Measurements from ENCODE around the gene PSKH1.
A peak's percentile ranks its signal among the peaks of the same experiment; 100 is the strongest.
"Not testable (repeated sequence)": the region's sequence is repeated elsewhere in the genome, so short reads cannot be mapped to it uniquely, and the experiment has no call there.

Gene PSKH1

DNA sequence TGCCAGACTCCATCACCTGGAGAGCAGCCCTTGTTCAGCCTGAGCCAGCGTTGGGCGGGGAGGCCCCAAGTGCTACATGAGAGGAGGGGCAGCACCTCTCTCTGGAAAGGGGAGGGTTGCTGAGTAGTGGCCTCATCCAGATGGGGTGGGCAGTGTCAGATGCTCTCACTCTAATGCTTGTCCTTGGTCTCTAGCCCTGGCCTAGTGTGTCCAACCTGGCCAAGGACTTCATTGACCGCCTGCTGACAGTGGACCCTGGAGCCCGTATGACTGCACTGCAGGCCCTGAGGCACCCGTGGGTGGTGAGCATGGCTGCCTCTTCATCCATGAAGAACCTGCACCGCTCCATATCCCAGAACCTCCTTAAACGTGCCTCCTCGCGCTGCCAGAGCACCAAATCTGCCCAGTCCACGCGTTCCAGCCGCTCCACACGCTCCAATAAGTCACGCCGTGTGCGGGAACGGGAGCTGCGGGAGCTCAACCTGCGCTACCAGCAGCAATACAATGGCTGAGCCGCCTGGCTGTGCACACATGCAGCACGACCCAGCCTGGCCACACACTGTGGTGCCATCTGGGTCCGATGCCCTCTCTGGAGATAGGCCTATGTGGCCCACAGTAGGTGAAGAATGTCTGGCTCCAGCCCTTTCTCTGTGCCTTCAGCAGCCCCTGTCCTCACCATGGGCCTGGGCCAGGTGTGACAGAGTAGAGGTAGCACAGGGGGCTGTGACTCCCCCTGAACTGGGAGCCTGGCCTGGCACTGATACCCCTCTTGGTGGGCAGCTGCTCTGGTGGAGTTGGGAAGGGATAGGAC lies 34.3 kb downstream of the PSKH1 start:
- DNase-seq = no peak

DNA sequence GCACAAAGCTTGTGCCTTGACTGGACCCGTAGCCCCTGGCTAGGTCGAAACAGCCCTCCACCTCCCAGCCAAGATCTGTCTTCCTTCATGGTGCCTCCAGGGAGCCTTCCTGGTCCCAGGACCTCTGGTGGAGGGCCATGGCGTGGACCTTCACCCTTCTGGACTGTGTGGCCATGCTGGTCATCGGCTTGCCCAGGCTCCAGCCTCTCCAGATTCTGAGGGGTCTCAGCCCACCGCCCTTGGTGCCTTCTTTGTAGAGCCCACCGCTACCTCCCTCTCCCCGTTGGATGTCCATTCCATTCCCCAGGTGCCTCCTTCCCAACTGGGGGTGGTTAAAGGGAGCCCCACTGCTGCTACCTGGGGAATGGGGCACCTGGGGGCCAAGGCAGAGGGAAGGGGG lies 35.1 kb downstream of the PSKH1 start:
- DNase-seq = no peak

DNA sequence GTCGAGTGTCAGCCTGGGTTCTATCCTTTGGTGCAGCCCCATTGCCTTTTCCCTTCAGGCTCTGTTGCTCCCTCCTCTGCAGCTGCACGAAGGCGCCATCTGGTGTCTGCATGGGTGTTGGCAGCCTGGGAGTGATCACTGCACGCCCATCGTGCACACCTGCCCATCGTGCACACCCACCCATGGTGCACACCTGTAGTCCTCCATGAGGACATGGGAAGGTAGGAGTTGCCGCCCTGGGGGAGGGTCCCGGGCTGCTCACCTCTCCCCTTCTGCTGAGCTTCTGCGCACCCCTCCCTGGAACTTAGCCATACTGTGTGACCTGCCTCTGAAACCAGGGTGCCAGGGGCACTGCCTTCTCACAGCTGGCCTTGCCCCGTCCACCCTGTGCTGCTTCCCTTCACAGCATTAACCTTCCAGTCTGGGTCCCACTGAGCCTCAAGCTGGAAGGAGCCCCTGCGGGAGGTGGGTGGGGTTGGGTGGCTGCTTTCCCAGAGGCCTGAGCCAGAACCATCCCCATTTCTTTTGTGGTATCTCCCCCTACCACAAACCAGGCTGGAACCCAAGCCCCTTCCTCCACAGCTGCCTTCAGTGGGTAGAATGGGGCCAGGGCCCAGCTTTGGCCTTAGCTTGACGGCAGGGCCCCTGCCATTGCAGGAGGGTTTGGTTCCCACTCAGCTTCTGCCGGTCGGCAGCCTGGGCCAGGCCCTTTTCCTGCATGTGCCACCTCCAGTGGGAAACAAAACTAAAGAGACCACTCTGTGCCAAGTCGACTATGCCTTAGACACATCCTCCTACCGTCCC lies 35.7 kb downstream of the PSKH1 start:
- peak; percentile 64 for DNase-seq

DNA sequence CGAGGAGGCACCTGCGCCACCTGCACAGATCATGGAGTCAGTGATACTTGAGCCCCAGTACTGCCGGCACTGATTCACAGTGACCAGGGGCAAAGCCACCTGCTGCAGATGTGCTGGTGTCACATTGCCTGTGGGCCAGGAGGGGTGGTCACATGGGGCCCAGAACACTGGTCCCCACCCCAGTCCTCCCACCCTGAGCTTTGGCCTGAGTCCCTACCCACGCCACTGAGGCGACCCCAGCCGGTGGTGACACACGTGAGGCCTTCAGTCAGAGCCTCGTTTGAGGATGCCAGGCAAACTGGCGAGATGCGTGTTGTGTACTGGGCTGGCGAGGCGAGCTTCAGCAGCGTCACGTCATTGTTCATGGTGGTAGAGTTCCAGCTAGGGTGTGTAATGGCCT lies 37.1 kb downstream of the PSKH1 start:
- no peak for DNase-seq

DNA sequence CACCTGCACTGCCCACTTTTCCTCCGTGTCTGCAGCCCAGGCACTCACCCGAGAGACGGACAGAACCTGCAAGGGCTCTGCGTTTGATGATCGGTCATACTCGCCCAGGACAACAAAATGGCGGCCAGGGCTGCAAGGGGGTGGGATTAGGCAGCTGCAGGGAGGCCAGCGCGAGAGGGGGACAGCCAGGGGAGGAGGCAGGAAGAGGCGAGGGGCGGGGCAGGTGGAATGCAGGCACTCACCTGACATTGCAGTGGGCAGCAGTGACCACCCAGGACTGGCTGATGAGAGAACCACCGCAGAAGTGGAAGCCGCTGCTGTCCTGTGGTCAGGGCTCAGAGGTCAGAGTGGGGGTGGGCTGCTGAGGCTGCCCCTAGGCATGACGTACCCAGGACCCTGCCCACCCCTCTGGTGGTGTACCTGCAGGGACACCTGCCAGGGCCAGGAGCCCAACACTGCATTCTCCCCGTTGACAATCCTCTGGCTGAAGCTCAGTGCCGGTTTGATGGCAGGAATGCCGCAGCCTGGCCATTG lies 37.7 kb downstream of the PSKH1 start:
- DNase-seq = no peak

DNA sequence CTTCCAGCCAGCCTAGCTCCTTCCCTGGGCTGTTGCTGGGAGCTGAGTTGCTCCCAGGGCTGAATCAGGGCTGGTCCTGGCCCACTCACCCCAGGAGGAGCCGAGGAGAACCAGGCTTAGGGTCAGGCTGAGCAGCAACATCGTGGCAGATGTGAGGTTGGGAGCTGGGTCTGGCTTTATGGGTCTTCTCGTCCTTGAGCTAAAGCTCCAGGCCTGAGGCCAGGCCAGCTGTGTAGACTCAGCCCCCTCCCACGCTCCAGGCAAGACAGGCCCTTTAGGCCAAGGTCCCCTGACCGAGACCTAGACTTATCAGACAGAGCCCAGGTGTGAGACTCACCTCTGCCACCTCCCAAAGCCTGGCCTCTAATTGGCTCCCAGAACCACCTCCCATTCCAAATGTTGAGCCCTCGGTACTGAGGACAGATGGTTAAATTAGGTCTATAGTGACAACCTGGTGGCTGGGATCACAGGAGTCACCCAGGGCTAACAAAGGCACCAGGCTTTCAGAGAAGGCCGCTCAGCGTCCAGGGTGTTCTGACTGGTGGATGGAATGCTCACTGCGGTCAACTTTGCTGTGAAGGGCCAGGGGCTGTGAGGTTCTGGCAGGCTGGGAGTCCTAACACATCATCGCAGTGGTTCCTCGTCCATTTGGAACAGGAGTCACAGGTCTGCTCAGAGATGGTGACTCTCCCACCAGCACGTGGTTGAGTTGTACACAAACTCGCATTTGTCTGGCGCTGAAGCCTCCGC lies 38.8 kb downstream of the PSKH1 start, which contains the start of gene CTRL:
CTRL (minus strand) TSS at position 151 of the 750 bp plus-strand sequence; CDS start at position 141, 10 bp downstream.
- DNase-seq = no peak

DNA sequence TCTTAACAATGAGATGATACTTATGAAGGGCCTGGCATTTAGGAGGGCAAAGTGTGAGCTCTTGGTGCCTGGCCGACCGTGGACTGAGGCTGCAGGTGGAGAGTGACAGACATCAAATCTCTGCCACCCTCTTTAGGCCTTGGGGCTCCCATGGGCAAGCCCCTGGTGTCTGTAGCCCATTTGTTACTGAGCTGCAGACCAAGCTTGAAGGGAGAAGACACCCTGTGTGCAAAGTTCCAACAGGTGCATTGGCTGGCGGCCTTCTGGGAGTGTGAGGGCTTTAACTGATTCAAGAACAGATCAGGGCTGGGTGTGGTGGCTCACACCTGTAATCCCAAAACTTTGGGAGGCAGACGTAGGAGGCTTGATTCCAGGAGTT lies 39.4 kb downstream of the PSKH1 start:
- DNase-seq = no peak

DNA sequence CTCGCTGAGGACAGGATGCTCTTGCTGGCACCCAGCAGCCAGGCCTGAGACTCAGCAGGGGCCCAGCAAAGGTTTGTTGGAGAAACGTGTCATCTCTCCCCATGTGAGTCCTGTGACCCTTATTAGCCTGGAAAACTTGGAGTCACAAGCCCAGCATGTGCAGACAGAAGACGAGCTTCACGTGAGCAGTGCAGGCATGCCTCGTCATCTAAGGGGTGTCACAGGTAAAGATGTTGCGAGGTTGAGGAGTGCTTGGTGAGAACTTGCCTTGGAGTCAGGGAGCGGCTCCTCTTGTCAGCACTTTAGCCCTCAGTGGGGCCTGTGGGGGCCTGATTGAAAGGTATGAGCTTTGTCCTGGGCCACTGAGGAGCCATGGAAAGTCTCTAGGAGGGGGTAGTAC lies 40.8 kb downstream of the PSKH1 start:
- DNase-seq = no peak

DNA sequence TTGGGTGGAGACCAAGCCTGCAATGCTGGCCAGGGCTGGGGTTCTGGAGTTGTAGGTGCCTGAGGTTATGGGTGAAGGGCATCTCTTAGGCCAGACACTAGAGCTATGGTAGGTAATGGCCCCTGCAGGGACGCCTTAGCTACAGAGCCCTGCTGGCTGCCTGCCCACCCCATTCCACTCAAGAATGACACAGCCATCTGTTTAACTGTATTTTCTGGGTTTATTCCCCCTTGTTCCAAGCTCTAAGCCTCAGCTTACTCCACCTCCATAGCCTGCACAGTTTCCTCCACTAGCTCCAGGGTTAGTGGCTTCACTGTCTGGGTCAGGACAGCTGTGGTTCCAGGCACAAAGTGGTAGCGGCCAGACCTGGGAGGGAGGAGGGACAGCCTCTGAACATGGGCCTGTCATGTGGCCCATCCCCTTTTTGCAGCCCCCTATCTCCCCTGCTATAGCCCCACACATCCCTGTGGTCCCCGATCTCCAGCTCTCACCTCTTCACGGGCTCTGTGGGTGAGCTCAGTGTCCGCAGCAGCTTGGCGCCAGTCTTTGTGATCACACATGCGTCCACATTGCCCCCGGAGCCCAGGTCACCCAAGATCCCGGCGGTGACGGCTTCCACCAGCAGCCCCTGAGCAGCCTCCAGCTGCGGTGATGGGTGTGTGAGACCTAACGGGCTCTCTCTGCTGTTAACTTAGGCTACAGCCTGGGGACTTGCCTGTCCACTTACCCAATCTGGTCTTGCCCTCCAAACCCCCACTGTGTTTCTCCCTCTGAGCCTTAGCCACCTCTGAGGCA lies 41.4 kb downstream of the PSKH1 start:
- no peak for DNase-seq

DNA sequence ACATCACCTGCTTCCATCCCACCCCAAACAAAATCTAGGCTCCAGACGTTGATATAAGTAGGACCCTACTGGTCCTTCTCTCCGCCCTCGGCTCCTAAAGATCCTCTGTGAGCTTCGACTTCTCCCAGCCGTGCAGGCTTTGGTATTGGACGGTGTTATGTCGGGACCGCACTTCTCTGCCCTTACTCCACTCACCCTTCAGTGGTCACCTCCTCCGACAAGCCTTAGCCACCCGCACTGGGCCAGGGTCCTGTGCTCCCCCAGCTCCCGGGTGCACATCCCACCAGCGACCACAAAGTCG lies 42.0 kb downstream of the PSKH1 start:
- no peak for DNase-seq

DNA sequence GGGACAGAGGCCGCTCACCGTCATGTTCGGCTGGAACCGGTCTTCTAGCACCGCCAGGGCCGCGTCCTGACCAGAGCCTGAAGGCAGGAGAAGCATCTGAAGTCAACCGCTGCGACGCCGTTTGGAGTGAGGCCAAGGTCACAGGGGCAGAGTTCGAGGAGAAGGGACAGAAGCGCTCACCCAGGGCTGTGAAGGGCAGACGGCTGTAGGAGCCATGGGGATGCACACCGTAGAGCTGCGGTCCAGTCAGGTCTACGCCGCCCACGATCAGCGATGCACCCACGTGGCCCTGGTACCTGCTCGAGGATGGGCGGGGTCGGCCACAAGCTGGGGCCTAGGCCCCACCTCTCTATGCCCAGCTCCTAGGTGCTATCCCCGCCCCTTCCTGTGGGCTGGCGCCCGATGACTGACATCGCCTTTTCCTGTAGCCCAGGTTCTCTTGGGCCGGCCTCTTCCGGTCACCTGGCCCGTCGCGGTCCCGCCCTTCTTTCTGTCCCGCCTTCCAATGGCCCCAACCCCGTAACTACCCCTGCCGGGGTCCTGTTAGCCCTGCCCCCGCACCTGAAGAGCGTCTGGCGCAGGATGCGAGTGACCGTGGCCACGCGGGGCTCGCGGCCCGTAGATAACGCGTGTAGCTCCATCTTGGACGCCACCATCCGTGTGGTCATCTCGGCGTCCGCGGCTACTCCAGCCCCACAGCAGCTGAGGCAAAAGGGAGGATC lies 42.5 kb downstream of the PSKH1 start:
- peak; percentile 92 for DNase-seq

DNA sequence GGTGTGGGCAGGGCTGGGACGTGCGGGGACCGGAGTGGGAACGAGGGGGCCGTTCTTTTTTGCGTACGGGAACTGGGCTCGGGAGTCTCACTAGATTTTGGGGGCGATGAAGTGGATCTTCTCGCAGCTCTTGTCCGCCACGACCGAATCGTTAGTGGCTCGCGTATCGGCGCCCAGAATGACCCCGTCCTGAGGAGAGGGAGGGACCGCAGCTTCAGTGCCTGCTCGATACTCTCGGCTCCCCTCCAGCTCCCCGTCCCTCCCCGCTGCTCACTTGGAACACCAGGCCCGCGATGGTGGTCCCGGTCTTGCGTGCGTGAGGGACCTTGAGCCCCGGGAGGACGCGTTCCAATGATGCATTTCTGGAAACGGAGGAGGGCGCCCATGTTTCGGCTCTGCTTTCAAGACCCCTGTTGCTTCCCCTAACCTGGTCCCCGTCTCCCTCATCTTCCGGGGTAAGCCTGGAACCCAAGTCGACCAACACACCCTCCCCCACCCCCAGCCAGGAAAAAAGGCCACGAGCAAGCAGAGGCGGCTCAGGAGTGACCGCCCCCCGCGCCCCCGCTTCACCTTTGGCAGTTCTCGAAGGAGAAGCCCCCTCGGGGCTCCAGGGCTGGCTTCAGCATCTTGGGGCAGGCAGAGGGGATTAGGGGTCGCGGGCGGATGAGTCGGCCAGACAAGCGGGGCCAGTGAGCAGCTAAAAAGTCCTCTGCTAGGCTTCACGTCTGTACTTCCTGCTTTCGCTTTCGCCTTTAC lies 43.2 kb downstream of the PSKH1 start, which contains the start of gene PSMB10:
PSMB10 (minus strand) TSS at position 727 of the 756 bp plus-strand sequence; CDS start at position 626, 101 bp downstream.
- peak; percentile 26 for DNase-seq

DNA sequence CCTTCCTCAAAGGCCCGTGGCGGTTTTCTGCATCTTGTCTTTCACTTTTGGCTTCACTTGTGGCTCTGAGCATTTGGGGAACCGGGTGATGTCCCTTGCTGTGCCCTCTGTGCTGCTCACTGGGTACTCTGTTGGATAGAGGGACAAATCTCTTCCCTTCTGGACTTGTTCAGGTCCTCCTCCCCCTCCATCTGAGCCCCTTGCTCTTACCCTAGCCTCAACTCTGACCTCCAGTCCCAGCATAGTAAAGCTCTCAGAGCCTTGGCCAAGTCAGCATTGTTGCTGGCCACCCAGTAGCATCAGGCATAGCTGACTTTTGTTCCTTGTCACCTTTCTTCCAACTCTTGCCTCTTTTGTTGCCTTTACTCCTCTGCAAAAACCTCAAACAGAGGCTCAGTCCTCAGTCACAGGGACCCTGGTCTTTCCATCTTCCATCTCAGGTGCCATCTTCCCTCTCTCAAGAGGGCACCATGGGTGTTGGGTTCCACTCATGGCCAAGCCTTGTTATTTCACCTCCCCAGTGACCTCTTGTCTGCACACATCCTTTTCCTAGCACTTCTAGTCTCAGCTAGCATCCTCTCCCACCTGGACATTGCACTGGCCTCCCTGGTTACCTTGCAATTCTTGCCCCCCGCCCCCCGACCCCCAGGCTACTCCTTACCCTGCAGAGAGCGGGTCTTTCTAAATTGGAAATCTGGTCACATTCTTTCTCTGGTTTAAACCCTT lies 44.0 kb downstream of the PSKH1 start:
- DNase-seq = peak; percentile 67

DNA sequence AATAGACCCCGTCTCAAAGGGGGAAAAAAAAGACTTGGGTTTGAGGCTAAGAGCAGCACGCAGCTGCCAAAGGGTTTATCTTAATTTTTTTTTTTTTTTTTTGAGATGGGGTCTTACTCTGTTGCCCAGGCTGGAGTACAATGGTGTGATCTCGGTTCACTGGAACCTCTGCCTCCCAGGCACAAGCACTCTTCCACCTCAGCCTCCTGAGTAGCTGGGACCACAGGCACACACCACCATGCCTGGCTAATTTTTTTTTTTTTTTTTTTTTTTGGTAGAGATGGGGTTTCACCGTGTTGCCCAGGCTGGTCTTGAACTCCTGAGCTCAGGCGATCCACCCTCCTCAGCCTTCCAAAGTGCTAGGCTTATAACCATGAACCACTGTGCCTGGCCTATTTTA lies 44.7 kb downstream of the PSKH1 start:
- not testable (repeated sequence) for DNase-seq

DNA sequence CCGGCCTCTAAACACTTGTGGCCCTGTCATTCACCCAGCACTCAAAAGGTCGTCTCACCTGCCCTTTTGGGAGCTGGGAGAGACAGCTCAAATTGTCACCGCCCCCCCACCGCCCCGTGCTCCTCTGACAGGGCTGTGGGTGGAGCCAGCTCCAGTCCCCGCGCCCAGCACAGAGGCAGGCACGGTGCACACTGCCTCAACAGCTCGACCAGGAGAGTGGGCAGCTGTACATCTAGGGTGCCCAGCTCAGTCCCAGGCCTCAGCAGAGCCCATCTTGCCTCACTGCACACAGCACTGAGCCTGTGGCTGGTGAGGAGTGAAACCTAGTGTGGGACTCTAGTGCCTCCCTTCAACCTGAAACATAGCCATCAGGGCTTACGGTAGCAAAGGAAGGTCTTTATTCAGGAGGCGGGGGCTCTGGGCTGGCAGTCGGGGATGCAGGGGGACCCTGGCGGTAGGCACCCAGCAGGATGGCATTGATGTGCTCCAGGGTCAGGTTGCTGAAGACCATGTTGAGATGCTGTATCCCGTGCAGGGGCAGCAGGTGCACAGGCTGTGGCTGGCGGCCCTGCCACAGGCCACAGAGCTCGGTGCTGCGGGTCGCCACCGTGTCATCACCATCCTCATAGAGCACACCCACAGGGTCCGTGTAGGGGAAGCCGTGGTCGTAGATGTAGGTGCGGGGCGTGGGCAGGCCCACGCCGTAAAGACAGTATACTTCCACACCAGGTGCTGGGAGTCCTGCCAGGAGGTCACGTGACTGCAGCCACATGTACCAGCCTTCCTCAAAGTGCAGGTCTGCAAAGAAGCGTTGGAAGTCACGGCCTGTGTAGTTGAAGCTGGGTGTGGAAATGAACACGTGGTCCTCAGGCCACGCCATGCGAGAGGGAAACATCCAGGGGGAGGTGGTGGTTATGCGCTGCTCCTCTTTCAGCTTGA lies 46.7 kb downstream of the PSKH1 start:
- peak; percentile 9 for DNase-seq

DNA sequence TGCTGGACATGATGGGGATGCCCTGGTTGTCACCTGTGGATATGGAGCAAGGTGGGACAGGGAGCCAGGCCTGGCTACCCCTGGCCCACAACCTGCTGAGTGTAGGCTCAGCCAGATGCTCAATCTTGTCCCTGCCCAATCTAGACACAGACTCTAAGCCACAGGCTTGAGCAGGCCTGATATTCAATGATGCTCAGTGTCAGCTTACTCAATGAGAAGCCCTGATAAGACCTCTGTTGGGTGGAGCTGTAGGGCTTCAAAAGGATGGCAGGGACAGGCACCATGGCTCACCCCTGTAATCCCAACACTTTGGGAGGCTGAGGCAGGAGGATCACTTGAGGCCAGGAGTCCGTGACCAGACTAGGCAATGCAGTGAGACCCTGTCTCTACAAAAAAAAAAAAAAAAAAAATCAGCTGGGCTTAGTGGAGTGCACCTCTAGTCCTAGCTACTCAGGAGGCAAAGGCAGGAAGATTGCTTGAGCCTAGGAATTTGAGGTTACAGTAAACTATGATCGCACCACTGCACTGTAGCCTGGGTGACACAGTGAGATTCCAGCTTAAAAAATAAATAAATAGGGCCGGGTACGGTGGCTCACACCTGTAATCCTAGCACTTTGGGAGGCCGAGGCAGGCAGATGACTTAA lies 47.5 kb downstream of the PSKH1 start:
- no peak for DNase-seq

DNA sequence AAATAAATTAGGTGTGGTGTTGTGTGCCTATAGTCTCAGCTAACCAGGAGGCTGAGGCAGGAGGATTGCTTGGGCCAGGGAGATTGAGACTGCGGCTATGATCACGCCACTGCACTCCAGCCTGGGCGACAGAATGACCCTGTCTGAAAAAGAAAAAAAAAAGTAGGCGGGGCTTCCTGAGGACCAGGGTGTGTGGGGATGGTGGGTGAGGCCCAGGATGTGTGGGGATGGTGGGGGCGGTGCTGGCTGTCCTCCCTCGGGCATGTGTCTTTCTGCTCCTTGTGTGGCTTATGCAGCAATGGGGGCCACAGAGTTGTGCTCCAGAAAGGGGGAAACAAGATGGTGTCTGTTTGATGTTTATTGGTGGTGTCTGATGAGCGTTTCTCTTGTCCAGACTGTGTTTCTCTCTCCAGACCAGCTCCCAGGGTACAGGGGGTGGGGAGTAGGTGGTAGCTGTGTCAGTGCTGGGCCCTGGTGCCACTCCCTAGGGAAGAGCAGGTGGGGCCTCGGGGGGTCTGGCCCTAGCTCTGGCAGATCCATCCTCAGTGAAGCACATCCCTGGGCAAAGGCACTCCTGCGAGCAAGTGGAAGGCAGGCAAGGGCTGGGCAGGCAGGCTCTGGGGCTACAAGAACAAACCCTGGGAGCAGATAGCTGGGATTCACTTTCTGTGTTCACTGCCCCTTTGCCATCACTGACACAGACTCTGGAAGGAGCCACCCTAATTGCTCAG lies 48.6 kb downstream of the PSKH1 start:
- no peak for DNase-seq

DNA sequence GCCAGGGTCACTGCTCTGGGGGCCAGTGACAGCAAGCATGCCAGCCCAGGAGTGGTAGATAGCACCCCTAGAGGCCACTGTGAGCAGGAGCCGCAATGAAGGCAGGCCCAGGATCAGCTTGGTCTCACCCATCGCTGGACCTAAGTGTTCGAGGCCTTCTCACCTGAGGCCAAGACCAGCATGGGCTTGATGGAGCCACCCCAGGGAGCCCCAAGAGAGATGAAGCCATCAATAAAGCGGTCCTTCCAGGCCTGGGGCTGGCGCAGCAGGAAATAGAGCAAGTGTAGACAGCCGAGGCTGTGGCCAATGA lies 49.1 kb downstream of the PSKH1 start:
- DNase-seq = peak; percentile 25

Measured in effector CD4-positive, alpha-beta T cell (primary cell).